HCT116 (cell line): ENCODE data around the gene MAP2K2.

Source experiments
- CBX3 ChIP-seq: IDR thresholded peaks from 2 replicates; pipeline ENCODE4 v1.6.1; 2012; ENCODE audit warnings: low read depth
- ELF1 ChIP-seq: IDR thresholded peaks from 2 replicates; pipeline ENCODE4 v1.6.1; 2012; ENCODE audit warnings: low read depth, borderline replicate concordance
- EZH2 ChIP-seq: fragments of 200-600 bp; sonication (generic); IDR thresholded peaks from 2 replicates; pipeline ENCODE4 v1.6.1; 2017; ENCODE audit warnings: antibody characterized with exemption, mixed run types
- JUND ChIP-seq: IDR thresholded peaks from 2 replicates; pipeline ENCODE4 v1.6.1; 2012
- POLR2A ChIP-seq: IDR thresholded peaks from 2 replicates; pipeline ENCODE4 v1.7.0; 2011; ENCODE audit warnings: borderline replicate concordance; ENCODE audit not compliant: insufficient read depth, insufficient read length; ENCODE audit errors: extremely low read depth
- RAD21 ChIP-seq: IDR thresholded peaks from 2 replicates; pipeline ENCODE4 v1.6.1; 2012; ENCODE audit warnings: low read depth, mild to moderate bottlenecking
- SIN3A ChIP-seq: IDR thresholded peaks from 2 replicates; pipeline ENCODE4 v1.6.1; 2012; ENCODE audit warnings: low read depth
- TF ChIP-seq, protein P1 (sequence below): IDR thresholded peaks from 2 replicates; pipeline ENCODE4 v1.6.1; 2012
- TF ChIP-seq, protein P2 (sequence below), 3 experiments: fragments of 200-600 bp in 1 of 3; sonication (generic) in 1 of 3; IDR thresholded peaks in 2 of 3; conservative IDR thresholded peaks in 1 of 3; 2 replicates each; pipeline ENCODE4 v1.5.1; 2012 to 2017; ENCODE audit warnings: low read depth in 2 of 3, low read length in 2 of 3, antibody characterized with exemption in 1 of 3, borderline replicate concordance in 1 of 3, control low read depth in 1 of 3, mild to moderate bottlenecking in 1 of 3, mixed read lengths in 1 of 3, mixed run types in 1 of 3, moderate library complexity in 1 of 3; ENCODE audit not compliant: insufficient read depth in 1 of 3

GRCh38 chr19:4066682-4067395 is 57.1 kb downstream of the MAP2K2 start, which contains the start of gene ZBTB7A:
- TF ChIP-seq, protein P1, sequence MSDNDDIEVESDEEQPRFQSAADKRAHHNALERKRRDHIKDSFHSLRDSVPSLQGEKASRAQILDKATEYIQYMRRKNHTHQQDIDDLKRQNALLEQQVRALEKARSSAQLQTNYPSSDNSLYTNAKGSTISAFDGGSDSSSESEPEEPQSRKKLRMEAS = 0 out of 2 replicates have a peak, but pooled peaks have one; percentile 27
- TF ChIP-seq, protein P2, sequence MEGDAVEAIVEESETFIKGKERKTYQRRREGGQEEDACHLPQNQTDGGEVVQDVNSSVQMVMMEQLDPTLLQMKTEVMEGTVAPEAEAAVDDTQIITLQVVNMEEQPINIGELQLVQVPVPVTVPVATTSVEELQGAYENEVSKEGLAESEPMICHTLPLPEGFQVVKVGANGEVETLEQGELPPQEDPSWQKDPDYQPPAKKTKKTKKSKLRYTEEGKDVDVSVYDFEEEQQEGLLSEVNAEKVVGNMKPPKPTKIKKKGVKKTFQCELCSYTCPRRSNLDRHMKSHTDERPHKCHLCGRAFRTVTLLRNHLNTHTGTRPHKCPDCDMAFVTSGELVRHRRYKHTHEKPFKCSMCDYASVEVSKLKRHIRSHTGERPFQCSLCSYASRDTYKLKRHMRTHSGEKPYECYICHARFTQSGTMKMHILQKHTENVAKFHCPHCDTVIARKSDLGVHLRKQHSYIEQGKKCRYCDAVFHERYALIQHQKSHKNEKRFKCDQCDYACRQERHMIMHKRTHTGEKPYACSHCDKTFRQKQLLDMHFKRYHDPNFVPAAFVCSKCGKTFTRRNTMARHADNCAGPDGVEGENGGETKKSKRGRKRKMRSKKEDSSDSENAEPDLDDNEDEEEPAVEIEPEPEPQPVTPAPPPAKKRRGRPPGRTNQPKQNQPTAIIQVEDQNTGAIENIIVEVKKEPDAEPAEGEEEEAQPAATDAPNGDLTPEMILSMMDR (IDR thresholded peaks at IDR 0.05 in 2 of 3, conservative IDR thresholded peaks at IDR 0.05 in 1 of 3; ENCODE audit: borderline replicate concordance in 1 of 3, insufficient read depth in 1 of 3, low read depth in 2 of 3, low read length in 2 of 3) = no peak
- TF ChIP-seq POLR2A (peak; percentile 22), SIN3A (no peak), RAD21 (no peak), EZH2 (no peak), ELF1 (no peak), CBX3 (no peak), JUND (no peak)
